GM23338 (cell line): ENCODE measurements around the gene RNASET2. TPM values are rescaled to one million over a fixed set of nuclear protein-coding genes. Genes with fewer than 3 reads are reported as not detected.

Experiments used
- ATAC-seq: fragments of 200-7000 bp; cut with Tn5 transposase; 3 replicates; pipeline ENCODE4 v1.9.1; 2020
- DNase-seq: peaks from one replicate; pipeline ENCODE4 v3.0.0-alpha.2; 2015; ENCODE audit warnings: low spot score
- H2AFZ ChIP-seq: fragments of 200-600 bp; sonication (generic); 2 replicates; pipeline ENCODE4 v1.8.0; 2016; ENCODE audit warnings: antibody characterized with exemption, mild to moderate bottlenecking, moderate library complexity
- H3F3A ChIP-seq: fragments of 200-600 bp; sonication (generic); replicated peaks from 2 replicates; pipeline ENCODE4 v1.8.0; 2017; ENCODE audit warnings: antibody characterized with exemption, mixed run types, low read depth
- H3K27ac ChIP-seq: fragments of 200-600 bp; sonication (generic); 2 replicates; pipeline ENCODE4 v1.6.1; 2016; ENCODE audit warnings: low read depth
- H3K27me3 ChIP-seq: fragments of 200-600 bp; sonication (generic); 2 replicates; pipeline ENCODE4 v1.8.0; 2016; ENCODE audit warnings: mild to moderate bottlenecking, mixed run types, moderate library complexity; ENCODE audit not compliant: insufficient read depth
- H3K36me3 ChIP-seq: fragments of 200-600 bp; sonication (generic); 2 replicates; pipeline ENCODE4 v1.8.0; 2016; ENCODE audit warnings: mild to moderate bottlenecking; ENCODE audit not compliant: insufficient read depth
- H3K4me1 ChIP-seq: fragments of 200-600 bp; sonication (generic); 2 replicates; pipeline ENCODE4 v1.8.0; 2016; ENCODE audit warnings: mild to moderate bottlenecking, moderate library complexity; ENCODE audit not compliant: insufficient read depth
- H3K4me2 ChIP-seq: fragments of 200-600 bp; sonication (generic); 2 replicates; pipeline ENCODE4 v1.7.1; 2017; ENCODE audit warnings: mixed run types
- H3K4me3 ChIP-seq: fragments of 200-600 bp; sonication (generic); 2 replicates; pipeline ENCODE4 v1.6.1; 2016; ENCODE audit warnings: mixed run types
- H3K79me2 ChIP-seq: fragments of 200-600 bp; sonication (generic); replicated peaks from 2 replicates; pipeline ENCODE4 v1.8.0; 2017; ENCODE audit warnings: mild to moderate bottlenecking; ENCODE audit not compliant: insufficient read depth
- H3K9me2 ChIP-seq: fragments of 200-600 bp; sonication (generic); 2 replicates; pipeline ENCODE4 v1.8.0; 2017; ENCODE audit not compliant: insufficient read depth
- H4K20me1 ChIP-seq: fragments of 200-600 bp; sonication (generic); replicated peaks from 2 replicates; pipeline ENCODE4 v1.8.0; 2017; ENCODE audit warnings: mild to moderate bottlenecking; ENCODE audit not compliant: insufficient read depth
- H3K27ac Mint-ChIP-seq: 2 replicates; pipeline ENCODE4 v1.8.0; 2020; ENCODE audit warnings: inconsistent platforms, mild to moderate bottlenecking, moderate library complexity, mixed read lengths
- H3K27me3 Mint-ChIP-seq: 3 replicates; pipeline ENCODE4 v1.8.0; 2022; ENCODE audit warnings: low read depth, mild to moderate bottlenecking, moderate library complexity, mixed read lengths, inconsistent platforms; ENCODE audit not compliant: insufficient read depth, poor library complexity
- H3K36me3 Mint-ChIP-seq: 3 replicates; pipeline ENCODE4 v1.8.0; 2021; ENCODE audit warnings: low read depth, mild to moderate bottlenecking, inconsistent platforms, moderate library complexity, mixed read lengths
- H3K4me1 Mint-ChIP-seq: 3 replicates; pipeline ENCODE4 v1.8.0; 2020; ENCODE audit warnings: mild to moderate bottlenecking, inconsistent platforms, mixed read lengths
- H3K4me3 Mint-ChIP-seq: 3 replicates; pipeline ENCODE4 v1.8.0; 2021; ENCODE audit warnings: moderate library complexity, mild to moderate bottlenecking, inconsistent platforms, mixed read lengths
- H3K9me3 Mint-ChIP-seq: 3 replicates; pipeline ENCODE4 v1.8.0; 2020; ENCODE audit warnings: moderate library complexity, mild to moderate bottlenecking, inconsistent platforms, mixed read lengths
- CREB1 ChIP-seq: fragments of 250-450 bp; sonication (Bioruptor Pico); IDR thresholded peaks from 2 replicates; pipeline ENCODE4 v1.5.0; 2020; ENCODE audit warnings: low read depth, mild to moderate bottlenecking, moderate library complexity
- EZH2 ChIP-seq: fragments of 200-600 bp; sonication (generic); IDR thresholded peaks from one replicate; pipeline ENCODE4 v1.8.0; 2017; ENCODE audit warnings: antibody characterized with exemption, mild to moderate bottlenecking, low read depth; ENCODE audit not compliant: unreplicated experiment
- EZH2phosphoT487 ChIP-seq: fragments of 200-600 bp; sonication (generic); IDR thresholded peaks from one replicate; pipeline ENCODE4 v1.8.1; 2018; ENCODE audit warnings: antibody characterized with exemption; ENCODE audit not compliant: unreplicated experiment
- JUNB ChIP-seq: IDR thresholded peaks from one replicate; pipeline ENCODE4 v1.6.1; 2016; ENCODE audit warnings: antibody characterized with exemption; ENCODE audit not compliant: unreplicated experiment
- NANOG ChIP-seq: IDR thresholded peaks from 2 replicates; pipeline ENCODE4 v1.6.1; 2016; ENCODE audit warnings: antibody characterized with exemption, borderline replicate concordance
- POLR2AphosphoS5 ChIP-seq: IDR thresholded peaks from 2 replicates; pipeline ENCODE4 v1.6.1; 2016; ENCODE audit warnings: antibody characterized with exemption, low read depth
- STAT1 ChIP-seq: IDR thresholded peaks from one replicate; pipeline ENCODE4 v1.6.1; 2016; ENCODE audit warnings: antibody characterized with exemption; ENCODE audit not compliant: unreplicated experiment
- ZNF114 ChIP-seq: fragments of 250-450 bp; sonication (Bioruptor Pico); IDR thresholded peaks from 2 replicates; pipeline ENCODE4 v1.5.0; 2020; ENCODE audit warnings: mild to moderate bottlenecking, moderate library complexity
- ZNF331 ChIP-seq: fragments of 250-450 bp; sonication (Bioruptor Pico); IDR thresholded peaks from 2 replicates; pipeline ENCODE4 v1.5.0; 2020; ENCODE audit warnings: low read depth, mild to moderate bottlenecking, moderate library complexity
- polyA plus RNA-seq: library from polyadenylated mRNA; unstranded; fragments of >200 nt; fragmentation: Nextera tagmentation; extraction: Ambion mirVana; gene quantifications from 2 replicates; pipeline ENCODE4 v1.2.1, GENCODE V29; 2016
- total RNA-seq: library from RNA; depleted of rRNA; stranded (reverse); fragments of >200 nt; shearing (Covaris generic); gene quantifications from 2 replicates; pipeline ENCODE4 v1.2.3, GENCODE V29; 2014
- TF ChIP-seq, protein P1 (sequence below): fragments of 250-450 bp; sonication (Bioruptor Pico); IDR thresholded peaks from 2 replicates; pipeline ENCODE4 v1.5.0; 2020; ENCODE audit warnings: mild to moderate bottlenecking, moderate library complexity
- TF ChIP-seq, protein P2 (sequence below): IDR thresholded peaks from 2 replicates; pipeline ENCODE4 v1.6.1; 2016; ENCODE audit warnings: antibody characterized with exemption
- TF ChIP-seq, protein P3 (sequence below): IDR thresholded peaks from one replicate; pipeline ENCODE4 v1.6.1; 2018; ENCODE audit warnings: antibody characterized with exemption; ENCODE audit not compliant: unreplicated experiment
- TF ChIP-seq, protein P4 (sequence below), 2 experiments: fragments of 200-600 bp in 1 of 2; sonication (generic) in 1 of 2; conservative IDR thresholded peaks; 2 replicates each; pipeline versions ENCODE4 v1.5.1 to v1.6.1; 2016 to 2017; ENCODE audit warnings: antibody characterized with exemption in 2 of 2, low read depth in 2 of 2, mild to moderate bottlenecking in 2 of 2, moderate library complexity in 1 of 2

RNASET2 gene
- total and polyA plus RNA-seq, 2 experiments from 2014 or later = 40.5 to 62.8 TPM

DNA sequence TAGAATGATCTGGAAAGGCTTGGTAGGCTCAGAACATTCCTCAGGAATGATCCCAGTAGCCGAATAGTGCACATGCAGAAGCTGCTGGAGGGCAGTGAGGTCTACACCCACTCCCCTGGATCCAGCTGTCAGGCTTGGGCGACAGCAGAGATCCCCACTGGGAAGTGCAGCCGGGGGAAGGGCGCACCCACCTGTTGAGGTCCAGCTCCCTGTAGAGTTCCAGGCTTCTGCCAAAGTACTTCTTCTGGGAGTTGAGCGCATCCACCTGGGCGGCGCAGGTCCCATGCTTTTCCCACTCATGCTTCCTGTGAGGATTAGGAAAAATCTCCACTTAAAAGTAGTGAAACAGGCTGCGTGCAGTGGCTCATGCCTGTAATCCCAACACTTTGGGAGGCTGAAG is 17.6 kb downstream of the RNASET2 start:
- H3K27me3 Mint-ChIP-seq = no peaks in the 10 kb centered on the region
- H3K4me1 ChIP-seq = no peaks in the 10 kb centered on the region
- no peaks in the 10 kb centered on the region for H3K9me2 ChIP-seq
- H3K4me3 Mint-ChIP-seq = no peak overlapping the region
- H3K79me2 ChIP-seq = no peaks in the 10 kb centered on the region
- no peak overlapping the region for H3K27ac ChIP-seq
- H3K27me3 ChIP-seq = no peaks in the 10 kb centered on the region
- no peaks in the 10 kb centered on the region for H3K9me3 Mint-ChIP-seq
- ATAC-seq (no peak), DNase-seq (no peak)
- H4K20me1 ChIP-seq = peaks cover 5% of the 10 kb centered on the region; the same call in 1 of the 2 replicates
- H3K4me1 Mint-ChIP-seq = peaks cover 10% of the 10 kb centered on the region; the same call in 2 of the 3 replicates
- no peak overlapping the region for H3K27ac Mint-ChIP-seq
- H3K36me3 ChIP-seq = peaks cover 4% of the 10 kb centered on the region; the same call in 1 of the 2 replicates
- H3K4me2 ChIP-seq = no peak overlapping the region
- H3F3A ChIP-seq = no peaks in the 10 kb centered on the region
- peaks cover 10% of the 10 kb centered on the region; the same call in 1 of the 3 replicates for H3K36me3 Mint-ChIP-seq
- no peak overlapping the region for H3K4me3 ChIP-seq
- TF ChIP-seq ZNF331 (no peak), ZNF114 (CRISPR knock-in tag) (no peak), EZH2 (no peak), JUNB (no peak), STAT1 (no peak), NANOG (no peak), POLR2AphosphoS5 (no peak), EZH2phosphoT487 (no peak), CREB1 (CRISPR knock-in tag) (no peak)
- TF ChIP-seq, protein P1, sequence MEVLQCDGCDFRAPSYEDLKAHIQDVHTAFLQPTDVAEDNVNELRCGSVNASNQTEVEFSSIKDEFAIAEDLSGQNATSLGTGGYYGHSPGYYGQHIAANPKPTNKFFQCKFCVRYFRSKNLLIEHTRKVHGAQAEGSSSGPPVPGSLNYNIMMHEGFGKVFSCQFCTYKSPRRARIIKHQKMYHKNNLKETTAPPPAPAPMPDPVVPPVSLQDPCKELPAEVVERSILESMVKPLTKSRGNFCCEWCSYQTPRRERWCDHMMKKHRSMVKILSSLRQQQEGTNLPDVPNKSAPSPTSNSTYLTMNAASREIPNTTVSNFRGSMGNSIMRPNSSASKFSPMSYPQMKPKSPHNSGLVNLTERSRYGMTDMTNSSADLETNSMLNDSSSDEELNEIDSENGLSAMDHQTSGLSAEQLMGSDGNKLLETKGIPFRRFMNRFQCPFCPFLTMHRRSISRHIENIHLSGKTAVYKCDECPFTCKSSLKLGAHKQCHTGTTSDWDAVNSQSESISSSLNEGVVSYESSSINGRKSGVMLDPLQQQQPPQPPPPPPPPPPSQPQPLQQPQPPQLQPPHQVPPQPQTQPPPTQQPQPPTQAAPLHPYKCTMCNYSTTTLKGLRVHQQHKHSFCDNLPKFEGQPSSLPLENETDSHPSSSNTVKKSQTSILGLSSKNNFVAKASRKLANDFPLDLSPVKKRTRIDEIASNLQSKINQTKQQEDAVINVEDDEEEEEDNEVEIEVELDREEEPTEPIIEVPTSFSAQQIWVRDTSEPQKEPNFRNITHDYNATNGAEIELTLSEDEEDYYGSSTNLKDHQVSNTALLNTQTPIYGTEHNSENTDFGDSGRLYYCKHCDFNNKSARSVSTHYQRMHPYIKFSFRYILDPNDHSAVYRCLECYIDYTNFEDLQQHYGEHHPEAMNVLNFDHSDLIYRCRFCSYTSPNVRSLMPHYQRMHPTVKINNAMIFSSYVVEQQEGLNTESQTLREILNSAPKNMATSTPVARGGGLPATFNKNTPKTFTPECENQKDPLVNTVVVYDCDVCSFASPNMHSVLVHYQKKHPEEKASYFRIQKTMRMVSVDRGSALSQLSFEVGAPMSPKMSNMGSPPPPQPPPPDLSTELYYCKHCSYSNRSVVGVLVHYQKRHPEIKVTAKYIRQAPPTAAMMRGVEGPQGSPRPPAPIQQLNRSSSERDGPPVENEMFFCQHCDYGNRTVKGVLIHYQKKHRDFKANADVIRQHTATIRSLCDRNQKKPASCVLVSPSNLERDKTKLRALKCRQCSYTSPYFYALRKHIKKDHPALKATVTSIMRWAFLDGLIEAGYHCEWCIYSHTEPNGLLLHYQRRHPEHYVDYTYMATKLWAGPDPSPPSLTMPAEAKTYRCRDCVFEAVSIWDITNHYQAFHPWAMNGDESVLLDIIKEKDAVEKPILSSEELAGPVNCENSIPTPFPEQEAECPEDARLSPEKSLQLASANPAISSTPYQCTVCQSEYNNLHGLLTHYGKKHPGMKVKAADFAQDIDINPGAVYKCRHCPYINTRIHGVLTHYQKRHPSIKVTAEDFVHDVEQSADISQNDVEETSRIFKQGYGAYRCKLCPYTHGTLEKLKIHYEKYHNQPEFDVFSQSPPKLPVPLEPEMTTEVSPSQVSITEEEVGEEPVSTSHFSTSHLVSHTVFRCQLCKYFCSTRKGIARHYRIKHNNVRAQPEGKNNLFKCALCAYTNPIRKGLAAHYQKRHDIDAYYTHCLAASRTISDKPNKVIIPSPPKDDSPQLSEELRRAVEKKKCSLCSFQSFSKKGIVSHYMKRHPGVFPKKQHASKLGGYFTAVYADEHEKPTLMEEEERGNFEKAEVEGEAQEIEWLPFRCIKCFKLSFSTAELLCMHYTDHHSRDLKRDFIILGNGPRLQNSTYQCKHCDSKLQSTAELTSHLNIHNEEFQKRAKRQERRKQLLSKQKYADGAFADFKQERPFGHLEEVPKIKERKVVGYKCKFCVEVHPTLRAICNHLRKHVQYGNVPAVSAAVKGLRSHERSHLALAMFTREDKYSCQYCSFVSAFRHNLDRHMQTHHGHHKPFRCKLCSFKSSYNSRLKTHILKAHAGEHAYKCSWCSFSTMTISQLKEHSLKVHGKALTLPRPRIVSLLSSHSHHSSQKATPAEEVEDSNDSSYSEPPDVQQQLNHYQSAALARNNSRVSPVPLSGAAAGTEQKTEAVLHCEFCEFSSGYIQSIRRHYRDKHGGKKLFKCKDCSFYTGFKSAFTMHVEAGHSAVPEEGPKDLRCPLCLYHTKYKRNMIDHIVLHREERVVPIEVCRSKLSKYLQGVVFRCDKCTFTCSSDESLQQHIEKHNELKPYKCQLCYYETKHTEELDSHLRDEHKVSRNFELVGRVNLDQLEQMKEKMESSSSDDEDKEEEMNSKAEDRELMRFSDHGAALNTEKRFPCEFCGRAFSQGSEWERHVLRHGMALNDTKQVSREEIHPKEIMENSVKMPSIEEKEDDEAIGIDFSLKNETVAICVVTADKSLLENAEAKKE = no peak
- TF ChIP-seq, protein P2, sequence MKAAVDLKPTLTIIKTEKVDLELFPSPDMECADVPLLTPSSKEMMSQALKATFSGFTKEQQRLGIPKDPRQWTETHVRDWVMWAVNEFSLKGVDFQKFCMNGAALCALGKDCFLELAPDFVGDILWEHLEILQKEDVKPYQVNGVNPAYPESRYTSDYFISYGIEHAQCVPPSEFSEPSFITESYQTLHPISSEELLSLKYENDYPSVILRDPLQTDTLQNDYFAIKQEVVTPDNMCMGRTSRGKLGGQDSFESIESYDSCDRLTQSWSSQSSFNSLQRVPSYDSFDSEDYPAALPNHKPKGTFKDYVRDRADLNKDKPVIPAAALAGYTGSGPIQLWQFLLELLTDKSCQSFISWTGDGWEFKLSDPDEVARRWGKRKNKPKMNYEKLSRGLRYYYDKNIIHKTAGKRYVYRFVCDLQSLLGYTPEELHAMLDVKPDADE = no peak
- TF ChIP-seq, protein P3, sequence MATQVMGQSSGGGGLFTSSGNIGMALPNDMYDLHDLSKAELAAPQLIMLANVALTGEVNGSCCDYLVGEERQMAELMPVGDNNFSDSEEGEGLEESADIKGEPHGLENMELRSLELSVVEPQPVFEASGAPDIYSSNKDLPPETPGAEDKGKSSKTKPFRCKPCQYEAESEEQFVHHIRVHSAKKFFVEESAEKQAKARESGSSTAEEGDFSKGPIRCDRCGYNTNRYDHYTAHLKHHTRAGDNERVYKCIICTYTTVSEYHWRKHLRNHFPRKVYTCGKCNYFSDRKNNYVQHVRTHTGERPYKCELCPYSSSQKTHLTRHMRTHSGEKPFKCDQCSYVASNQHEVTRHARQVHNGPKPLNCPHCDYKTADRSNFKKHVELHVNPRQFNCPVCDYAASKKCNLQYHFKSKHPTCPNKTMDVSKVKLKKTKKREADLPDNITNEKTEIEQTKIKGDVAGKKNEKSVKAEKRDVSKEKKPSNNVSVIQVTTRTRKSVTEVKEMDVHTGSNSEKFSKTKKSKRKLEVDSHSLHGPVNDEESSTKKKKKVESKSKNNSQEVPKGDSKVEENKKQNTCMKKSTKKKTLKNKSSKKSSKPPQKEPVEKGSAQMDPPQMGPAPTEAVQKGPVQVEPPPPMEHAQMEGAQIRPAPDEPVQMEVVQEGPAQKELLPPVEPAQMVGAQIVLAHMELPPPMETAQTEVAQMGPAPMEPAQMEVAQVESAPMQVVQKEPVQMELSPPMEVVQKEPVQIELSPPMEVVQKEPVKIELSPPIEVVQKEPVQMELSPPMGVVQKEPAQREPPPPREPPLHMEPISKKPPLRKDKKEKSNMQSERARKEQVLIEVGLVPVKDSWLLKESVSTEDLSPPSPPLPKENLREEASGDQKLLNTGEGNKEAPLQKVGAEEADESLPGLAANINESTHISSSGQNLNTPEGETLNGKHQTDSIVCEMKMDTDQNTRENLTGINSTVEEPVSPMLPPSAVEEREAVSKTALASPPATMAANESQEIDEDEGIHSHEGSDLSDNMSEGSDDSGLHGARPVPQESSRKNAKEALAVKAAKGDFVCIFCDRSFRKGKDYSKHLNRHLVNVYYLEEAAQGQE = no peak
- TF ChIP-seq, protein P4, sequence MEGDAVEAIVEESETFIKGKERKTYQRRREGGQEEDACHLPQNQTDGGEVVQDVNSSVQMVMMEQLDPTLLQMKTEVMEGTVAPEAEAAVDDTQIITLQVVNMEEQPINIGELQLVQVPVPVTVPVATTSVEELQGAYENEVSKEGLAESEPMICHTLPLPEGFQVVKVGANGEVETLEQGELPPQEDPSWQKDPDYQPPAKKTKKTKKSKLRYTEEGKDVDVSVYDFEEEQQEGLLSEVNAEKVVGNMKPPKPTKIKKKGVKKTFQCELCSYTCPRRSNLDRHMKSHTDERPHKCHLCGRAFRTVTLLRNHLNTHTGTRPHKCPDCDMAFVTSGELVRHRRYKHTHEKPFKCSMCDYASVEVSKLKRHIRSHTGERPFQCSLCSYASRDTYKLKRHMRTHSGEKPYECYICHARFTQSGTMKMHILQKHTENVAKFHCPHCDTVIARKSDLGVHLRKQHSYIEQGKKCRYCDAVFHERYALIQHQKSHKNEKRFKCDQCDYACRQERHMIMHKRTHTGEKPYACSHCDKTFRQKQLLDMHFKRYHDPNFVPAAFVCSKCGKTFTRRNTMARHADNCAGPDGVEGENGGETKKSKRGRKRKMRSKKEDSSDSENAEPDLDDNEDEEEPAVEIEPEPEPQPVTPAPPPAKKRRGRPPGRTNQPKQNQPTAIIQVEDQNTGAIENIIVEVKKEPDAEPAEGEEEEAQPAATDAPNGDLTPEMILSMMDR (conservative IDR thresholded peaks at IDR 0.05; ENCODE audit: low read depth in 2 of 2) = no peak
- H2AFZ ChIP-seq = no peak overlapping the region
